SU-DHL-6 (cell line): ENCODE results near the gene UBE2Q2.
"Not testable (repeated sequence)": the region's sequence is repeated elsewhere in the genome, so short reads cannot be mapped to it uniquely, and the experiment has no call there.

Source experiments
- EZH2phosphoT487 ChIP-seq: fragments of 200-600 bp; sonication (generic), shearing (Covaris generic); conservative IDR thresholded peaks from 2 replicates; pipeline ENCODE4 v1.6.1; 2018; ENCODE audit warnings: mild to moderate bottlenecking, antibody characterized with exemption, low read length, moderate library complexity, mixed read lengths
- TF ChIP-seq, protein P1 (sequence below): fragments of 200-600 bp; sonication (generic); IDR thresholded peaks from one replicate; pipeline ENCODE4 v1.5.1; 2017; ENCODE audit warnings: antibody characterized with exemption, mild to moderate bottlenecking, low read length, moderate library complexity; ENCODE audit not compliant: insufficient read depth, poor library complexity, severe bottlenecking

GRCh38 chr15:75871589-75871988 is 28.3 kb downstream of the UBE2Q2 start:
- TF ChIP-seq, protein P1, sequence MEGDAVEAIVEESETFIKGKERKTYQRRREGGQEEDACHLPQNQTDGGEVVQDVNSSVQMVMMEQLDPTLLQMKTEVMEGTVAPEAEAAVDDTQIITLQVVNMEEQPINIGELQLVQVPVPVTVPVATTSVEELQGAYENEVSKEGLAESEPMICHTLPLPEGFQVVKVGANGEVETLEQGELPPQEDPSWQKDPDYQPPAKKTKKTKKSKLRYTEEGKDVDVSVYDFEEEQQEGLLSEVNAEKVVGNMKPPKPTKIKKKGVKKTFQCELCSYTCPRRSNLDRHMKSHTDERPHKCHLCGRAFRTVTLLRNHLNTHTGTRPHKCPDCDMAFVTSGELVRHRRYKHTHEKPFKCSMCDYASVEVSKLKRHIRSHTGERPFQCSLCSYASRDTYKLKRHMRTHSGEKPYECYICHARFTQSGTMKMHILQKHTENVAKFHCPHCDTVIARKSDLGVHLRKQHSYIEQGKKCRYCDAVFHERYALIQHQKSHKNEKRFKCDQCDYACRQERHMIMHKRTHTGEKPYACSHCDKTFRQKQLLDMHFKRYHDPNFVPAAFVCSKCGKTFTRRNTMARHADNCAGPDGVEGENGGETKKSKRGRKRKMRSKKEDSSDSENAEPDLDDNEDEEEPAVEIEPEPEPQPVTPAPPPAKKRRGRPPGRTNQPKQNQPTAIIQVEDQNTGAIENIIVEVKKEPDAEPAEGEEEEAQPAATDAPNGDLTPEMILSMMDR = not testable (repeated sequence)
- TF ChIP-seq EZH2phosphoT487 = not testable (repeated sequence)
